Measurements from ENCODE around the gene GNG7.

The GNG7 gene

GRCh38 chr19:2711172-2711874, 8.8 kb upstream of the GNG7 start:
- DNase-seq (ENCODE audit: low read depth) = no peak

GRCh38 chr19:2706251-2706650, 3.8 kb upstream of the GNG7 start:
- H3K4me3 ChIP-seq (ENCODE audit: low read depth, low read length) = no peak overlapping the region
- no peak for TF ChIP-seq CTCF (IDR thresholded peaks at IDR 0.05; ENCODE audit: low read depth, low read length, missing control alignments)
- no peak for DNase-seq (ENCODE audit: low read depth)

More at GRCh38 chr19:2711172-2711874, 8.8 kb upstream of the GNG7 start:
- H3K4me3 ChIP-seq (ENCODE audit: low read depth, low read length) = no peak overlapping the region
- no peak for TF ChIP-seq CTCF (IDR thresholded peaks at IDR 0.05; ENCODE audit: low read depth, low read length, missing control alignments)

GRCh38 chr19:2703691-2704216, 1.3 kb upstream of the GNG7 start:
- TF ChIP-seq CTCF (IDR thresholded peaks at IDR 0.05; ENCODE audit: low read depth, low read length, missing control alignments) = no peak
- no peak overlapping the region for H3K4me3 ChIP-seq (ENCODE audit: low read depth, low read length)
- DNase-seq (ENCODE audit: low read depth) = no peak

GRCh38 chr19:2703077-2703437, 563 bp upstream of the GNG7 start:
- no peak for DNase-seq (ENCODE audit: low read depth)
- no peak for TF ChIP-seq CTCF (IDR thresholded peaks at IDR 0.05; ENCODE audit: low read depth, low read length, missing control alignments)
- H3K4me3 ChIP-seq (ENCODE audit: low read depth, low read length) = peak overlapping the region; percentile 2; the same call in 1 of the 2 replicates

GRCh38 chr19:2701361-2702169, 929 bp downstream of the GNG7 start:
- no peak for TF ChIP-seq CTCF (IDR thresholded peaks at IDR 0.05; ENCODE audit: low read depth, low read length, missing control alignments)
- peak overlapping the region; percentile 87 for H3K4me3 ChIP-seq (ENCODE audit: low read depth, low read length)
- DNase-seq (ENCODE audit: low read depth) = no peak

GRCh38 chr19:2700660-2701360, 1.7 kb downstream of the GNG7 start:
- H3K4me3 ChIP-seq (ENCODE audit: low read depth, low read length) = peak overlapping the region; percentile 87
- no peak for DNase-seq (ENCODE audit: low read depth)
- TF ChIP-seq CTCF (IDR thresholded peaks at IDR 0.05; ENCODE audit: low read depth, low read length, missing control alignments) = no peak
